Nephron progenitor cell (in vitro differentiated cells): ENCODE data around the gene BCL2L13.
"Not testable (repeated sequence)": the region's sequence is repeated elsewhere in the genome, so short reads cannot be mapped to it uniquely, and the experiment has no call there.

Experiments
- DNase-seq: peaks from one replicate; pipeline ENCODE4 v3.0.0; 2021
- H3K27ac Mint-ChIP-seq: 2 replicates; pipeline ENCODE4 v1.8.0; 2021; ENCODE audit warnings: mild to moderate bottlenecking, moderate library complexity, mixed read lengths
- H3K27me3 Mint-ChIP-seq: 2 replicates; pipeline ENCODE4 v1.8.0; 2021; ENCODE audit warnings: mild to moderate bottlenecking, low read depth, mixed read lengths; ENCODE audit not compliant: poor library complexity
- H3K36me3 Mint-ChIP-seq: 2 replicates; pipeline ENCODE4 v1.8.0; 2021; ENCODE audit warnings: low read depth, mixed read lengths
- H3K4me1 Mint-ChIP-seq: 2 replicates; pipeline ENCODE4 v1.8.0; 2021; ENCODE audit warnings: mixed read lengths
- H3K4me3 Mint-ChIP-seq: 2 replicates; pipeline ENCODE4 v1.8.0; 2021; ENCODE audit warnings: mild to moderate bottlenecking, moderate library complexity, mixed read lengths
- H3K9me3 Mint-ChIP-seq: 2 replicates; pipeline ENCODE4 v1.8.0; 2021; ENCODE audit warnings: mild to moderate bottlenecking, moderate library complexity, mixed read lengths
- TF ChIP-seq, protein P1 (sequence below): fragments of 200-600 bp; sonication (generic); IDR thresholded peaks from 2 replicates; pipeline ENCODE4 v1.5.0; 2021; ENCODE audit warnings: antibody characterized with exemption

BCL2L13 gene

DNA sequence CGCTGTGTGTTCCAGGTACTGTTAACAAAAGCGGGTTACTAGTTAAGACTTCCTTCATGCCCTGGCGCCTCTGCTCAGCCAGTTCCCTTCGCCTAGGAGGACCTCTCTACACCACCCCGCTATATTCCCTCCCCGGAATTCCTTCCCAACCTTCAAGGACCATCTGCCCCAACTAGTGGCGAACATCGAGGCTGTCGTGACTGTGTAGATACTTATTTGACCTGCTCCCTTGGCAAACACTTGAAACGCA lies 450 bp upstream of the BCL2L13 start:
- H3K9me3 Mint-ChIP-seq = peaks cover 20% of the 10 kb centered on the region
- TF ChIP-seq, protein P1, sequence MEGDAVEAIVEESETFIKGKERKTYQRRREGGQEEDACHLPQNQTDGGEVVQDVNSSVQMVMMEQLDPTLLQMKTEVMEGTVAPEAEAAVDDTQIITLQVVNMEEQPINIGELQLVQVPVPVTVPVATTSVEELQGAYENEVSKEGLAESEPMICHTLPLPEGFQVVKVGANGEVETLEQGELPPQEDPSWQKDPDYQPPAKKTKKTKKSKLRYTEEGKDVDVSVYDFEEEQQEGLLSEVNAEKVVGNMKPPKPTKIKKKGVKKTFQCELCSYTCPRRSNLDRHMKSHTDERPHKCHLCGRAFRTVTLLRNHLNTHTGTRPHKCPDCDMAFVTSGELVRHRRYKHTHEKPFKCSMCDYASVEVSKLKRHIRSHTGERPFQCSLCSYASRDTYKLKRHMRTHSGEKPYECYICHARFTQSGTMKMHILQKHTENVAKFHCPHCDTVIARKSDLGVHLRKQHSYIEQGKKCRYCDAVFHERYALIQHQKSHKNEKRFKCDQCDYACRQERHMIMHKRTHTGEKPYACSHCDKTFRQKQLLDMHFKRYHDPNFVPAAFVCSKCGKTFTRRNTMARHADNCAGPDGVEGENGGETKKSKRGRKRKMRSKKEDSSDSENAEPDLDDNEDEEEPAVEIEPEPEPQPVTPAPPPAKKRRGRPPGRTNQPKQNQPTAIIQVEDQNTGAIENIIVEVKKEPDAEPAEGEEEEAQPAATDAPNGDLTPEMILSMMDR = no peak
- H3K4me1 Mint-ChIP-seq = peaks cover 31% of the 10 kb centered on the region

DNA sequence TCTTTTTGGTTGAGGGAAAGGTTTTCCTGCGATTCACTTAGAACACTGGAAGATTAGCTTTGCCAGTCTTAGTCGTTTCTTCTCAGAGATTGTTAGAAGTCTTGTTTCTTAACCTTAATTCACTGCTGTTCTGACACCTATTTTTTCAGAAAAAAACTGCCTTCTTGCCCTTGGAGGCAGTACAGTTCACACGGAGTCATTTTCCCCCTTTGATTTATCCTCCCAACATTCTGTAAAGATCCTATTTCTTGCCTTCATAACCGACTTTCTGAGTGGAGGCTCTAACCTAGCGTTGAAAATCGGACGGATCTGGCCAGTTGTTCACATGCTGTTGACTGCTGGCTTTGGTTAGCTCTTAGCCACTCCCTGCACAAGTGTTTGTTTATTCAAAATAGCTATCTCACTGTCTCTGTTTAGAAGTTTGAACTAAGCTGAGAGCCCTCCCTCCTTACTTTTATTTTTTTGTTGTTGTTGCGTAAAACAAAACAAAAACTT lies 737 bp downstream of the BCL2L13 start:
- Mint-ChIP-seq H3K27ac (peak overlapping the region; percentile 99), H3K9me3 (peaks cover 20% of the 10 kb centered on the region), H3K27me3 (no peaks in the 10 kb centered on the region), H3K36me3 (peaks cover 24% of the 10 kb centered on the region), H3K4me3 (peak overlapping the region; percentile 95), H3K4me1 (peaks cover 20% of the 10 kb centered on the region)
- DNase-seq = peak; percentile 11
- TF ChIP-seq, protein P1 = no peak

More for the DNA sequence above, 450 bp upstream of the BCL2L13 start:
- DNase-seq = no peak
- Mint-ChIP-seq H3K27ac (peak overlapping the region; percentile 99), H3K27me3 (no peaks in the 10 kb centered on the region), H3K36me3 (peaks cover 22% of the 10 kb centered on the region), H3K4me3 (peak overlapping the region; percentile 95)

DNA sequence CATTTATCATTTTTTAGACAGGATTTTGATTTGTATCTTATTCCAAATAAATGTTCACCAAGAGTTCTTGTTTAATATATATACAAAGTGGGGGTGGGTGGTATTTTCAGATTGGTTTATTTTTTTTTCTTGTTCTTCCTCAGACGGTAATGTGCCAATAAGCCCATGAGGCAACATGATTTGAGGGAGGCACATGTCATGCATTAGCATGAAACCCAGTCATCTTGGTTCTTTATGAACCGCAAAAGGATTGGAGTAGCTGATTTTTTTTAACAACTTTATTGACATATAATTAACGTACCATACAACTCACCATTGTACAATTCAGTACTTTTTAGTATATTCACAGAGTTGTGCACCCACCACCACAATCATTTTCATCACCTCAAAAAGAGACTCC lies 2.7 kb downstream of the BCL2L13 start:
- Mint-ChIP-seq H3K27me3 (no peaks in the 10 kb centered on the region), H3K27ac (no peak overlapping the region), H3K4me3 (no peak overlapping the region), H3K9me3 (peaks cover 20% of the 10 kb centered on the region), H3K4me1 (peaks cover 20% of the 10 kb centered on the region), H3K36me3 (peaks cover 24% of the 10 kb centered on the region)
- no peak for DNase-seq
- TF ChIP-seq, protein P1 = no peak

DNA sequence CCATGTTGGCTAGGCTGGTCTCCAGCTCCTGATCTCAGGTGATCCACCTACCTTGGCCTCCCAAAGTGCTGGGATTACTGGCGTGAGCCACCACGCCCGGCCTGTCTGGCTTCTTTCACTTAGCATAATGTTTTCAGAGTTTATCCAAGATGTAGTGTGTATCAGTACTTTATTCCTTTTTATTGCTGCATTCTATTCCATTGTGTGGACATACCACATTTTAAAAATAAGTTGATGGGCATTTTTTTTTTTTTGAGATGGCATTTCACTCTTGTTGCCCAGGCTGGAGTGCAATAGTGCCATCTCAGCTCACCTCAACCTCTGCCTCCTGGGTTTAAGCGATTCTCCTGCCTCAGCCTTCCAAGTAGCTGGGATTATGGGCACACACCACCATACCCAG lies 3.8 kb downstream of the BCL2L13 start:
- not testable (repeated sequence) for H3K27me3 Mint-ChIP-seq, DNase-seq, H3K4me3 Mint-ChIP-seq, H3K27ac Mint-ChIP-seq
- H3K4me1 Mint-ChIP-seq = peaks cover 20% of the 10 kb centered on the region
- peaks cover 20% of the 10 kb centered on the region for H3K9me3 Mint-ChIP-seq
- peaks cover 24% of the 10 kb centered on the region for H3K36me3 Mint-ChIP-seq

DNA sequence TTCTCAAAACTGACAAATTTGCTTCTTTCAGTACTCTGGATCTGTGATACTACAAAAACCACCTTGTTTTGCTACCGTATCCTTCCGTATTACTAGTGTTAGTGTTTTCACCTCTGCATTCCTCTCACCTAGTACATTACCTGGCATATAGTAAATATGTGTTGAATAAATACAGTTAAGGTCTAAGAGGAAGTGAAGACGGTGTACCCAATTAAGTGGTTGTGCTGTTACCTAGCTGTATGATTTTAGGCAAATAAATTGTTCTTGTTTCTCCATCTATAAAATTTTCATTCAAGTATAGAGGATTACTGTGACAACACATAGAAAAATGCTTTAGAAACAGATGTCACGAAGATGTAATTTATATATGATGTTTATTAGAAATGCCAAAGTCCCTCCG lies 8.9 kb downstream of the BCL2L13 start:
- Mint-ChIP-seq H3K27ac (no peak overlapping the region), H3K36me3 (peaks cover 20% of the 10 kb centered on the region), H3K9me3 (peaks cover 7% of the 10 kb centered on the region), H3K4me3 (no peak overlapping the region), H3K27me3 (peaks cover 3% of the 10 kb centered on the region), H3K4me1 (no peaks in the 10 kb centered on the region)
- DNase-seq = no peak
- TF ChIP-seq, protein P1 = no peak

DNA sequence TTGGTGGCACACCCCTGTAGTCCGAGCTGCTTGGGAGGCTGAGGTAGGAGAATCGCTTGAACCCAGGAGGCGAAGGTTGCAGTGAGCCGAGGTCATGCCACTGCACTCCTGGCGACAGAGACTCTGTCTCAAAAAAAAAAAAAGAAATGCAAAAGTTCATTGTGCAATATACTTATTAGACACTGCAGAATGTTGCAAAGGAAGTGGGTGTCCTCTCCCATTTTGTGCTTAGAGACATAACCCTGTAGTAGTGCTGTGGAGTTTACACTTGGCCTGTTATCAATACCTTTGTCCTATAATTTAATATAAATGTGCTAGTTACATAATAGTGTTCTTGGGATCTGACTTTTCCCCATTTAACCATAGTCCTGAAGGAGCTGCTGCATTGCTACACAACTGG lies 9.4 kb downstream of the BCL2L13 start:
- no peak for DNase-seq
- H3K4me3 Mint-ChIP-seq = no peak overlapping the region
- peaks cover 3% of the 10 kb centered on the region for H3K27me3 Mint-ChIP-seq
- peaks cover 16% of the 10 kb centered on the region for H3K36me3 Mint-ChIP-seq
- TF ChIP-seq, protein P1 = no peak
- no peak overlapping the region for H3K27ac Mint-ChIP-seq
- peaks cover 2% of the 10 kb centered on the region for H3K9me3 Mint-ChIP-seq
- H3K4me1 Mint-ChIP-seq = no peaks in the 10 kb centered on the region
